ENCODE data around the gene BBX.
A peak's percentile ranks its signal among the peaks of the same experiment; 100 is the strongest.

The BBX gene

DNA sequence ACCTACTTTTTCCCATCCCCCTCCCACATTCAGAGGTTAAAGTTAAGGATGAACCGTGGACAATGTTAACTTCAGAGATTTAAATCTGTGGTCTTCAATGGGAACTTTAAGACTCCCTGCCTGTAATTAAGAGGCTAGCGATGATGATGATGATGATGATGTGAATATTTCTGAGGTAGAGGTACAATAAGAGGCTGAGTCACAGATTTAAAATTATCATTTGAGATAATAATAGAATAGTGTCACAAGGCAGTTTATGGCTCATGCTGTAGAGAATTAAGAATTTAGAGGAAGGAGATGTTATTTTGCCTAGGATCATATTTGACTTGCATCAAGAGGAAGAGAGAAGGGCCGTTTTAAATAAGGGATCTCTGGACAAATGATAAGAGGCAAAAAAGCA is 146.2 kb downstream of the BBX start:
- no peak for TF ChIP-seq TAF1 (IDR thresholded peaks at IDR 0.05; ENCODE audit: low read depth)
- TF ChIP-seq RAD21 (IDR thresholded peaks at IDR 0.05; ENCODE audit: low read depth) = no peak
- no peak for TF ChIP-seq TCF12 (IDR thresholded peaks at IDR 0.05; ENCODE audit: low read depth)
- TF ChIP-seq ZBTB7A (IDR thresholded peaks at IDR 0.05; ENCODE audit: low read depth) = no peak
- TF ChIP-seq CEBPB (IDR thresholded peaks at IDR 0.05) = no peak
- no peak for TF ChIP-seq YY1 (IDR thresholded peaks at IDR 0.05; ENCODE audit: low read depth)
- TF ChIP-seq, protein P1, sequence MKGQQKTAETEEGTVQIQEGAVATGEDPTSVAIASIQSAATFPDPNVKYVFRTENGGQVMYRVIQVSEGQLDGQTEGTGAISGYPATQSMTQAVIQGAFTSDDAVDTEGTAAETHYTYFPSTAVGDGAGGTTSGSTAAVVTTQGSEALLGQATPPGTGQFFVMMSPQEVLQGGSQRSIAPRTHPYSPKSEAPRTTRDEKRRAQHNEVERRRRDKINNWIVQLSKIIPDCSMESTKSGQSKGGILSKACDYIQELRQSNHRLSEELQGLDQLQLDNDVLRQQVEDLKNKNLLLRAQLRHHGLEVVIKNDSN (IDR thresholded peaks at IDR 0.05) = no peak
- TF ChIP-seq NFIC (IDR thresholded peaks at IDR 0.05) = no peak
- no peak for TF ChIP-seq EGR1 (IDR thresholded peaks at IDR 0.05)
- no peak for TF ChIP-seq TEAD4 (IDR thresholded peaks at IDR 0.05)
- TF ChIP-seq EP300 (IDR thresholded peaks at IDR 0.05; ENCODE audit: borderline replicate concordance) = no peak
- TF ChIP-seq CREB1 (IDR thresholded peaks at IDR 0.05; ENCODE audit: low read depth) = no peak
- TF ChIP-seq, protein P2, sequence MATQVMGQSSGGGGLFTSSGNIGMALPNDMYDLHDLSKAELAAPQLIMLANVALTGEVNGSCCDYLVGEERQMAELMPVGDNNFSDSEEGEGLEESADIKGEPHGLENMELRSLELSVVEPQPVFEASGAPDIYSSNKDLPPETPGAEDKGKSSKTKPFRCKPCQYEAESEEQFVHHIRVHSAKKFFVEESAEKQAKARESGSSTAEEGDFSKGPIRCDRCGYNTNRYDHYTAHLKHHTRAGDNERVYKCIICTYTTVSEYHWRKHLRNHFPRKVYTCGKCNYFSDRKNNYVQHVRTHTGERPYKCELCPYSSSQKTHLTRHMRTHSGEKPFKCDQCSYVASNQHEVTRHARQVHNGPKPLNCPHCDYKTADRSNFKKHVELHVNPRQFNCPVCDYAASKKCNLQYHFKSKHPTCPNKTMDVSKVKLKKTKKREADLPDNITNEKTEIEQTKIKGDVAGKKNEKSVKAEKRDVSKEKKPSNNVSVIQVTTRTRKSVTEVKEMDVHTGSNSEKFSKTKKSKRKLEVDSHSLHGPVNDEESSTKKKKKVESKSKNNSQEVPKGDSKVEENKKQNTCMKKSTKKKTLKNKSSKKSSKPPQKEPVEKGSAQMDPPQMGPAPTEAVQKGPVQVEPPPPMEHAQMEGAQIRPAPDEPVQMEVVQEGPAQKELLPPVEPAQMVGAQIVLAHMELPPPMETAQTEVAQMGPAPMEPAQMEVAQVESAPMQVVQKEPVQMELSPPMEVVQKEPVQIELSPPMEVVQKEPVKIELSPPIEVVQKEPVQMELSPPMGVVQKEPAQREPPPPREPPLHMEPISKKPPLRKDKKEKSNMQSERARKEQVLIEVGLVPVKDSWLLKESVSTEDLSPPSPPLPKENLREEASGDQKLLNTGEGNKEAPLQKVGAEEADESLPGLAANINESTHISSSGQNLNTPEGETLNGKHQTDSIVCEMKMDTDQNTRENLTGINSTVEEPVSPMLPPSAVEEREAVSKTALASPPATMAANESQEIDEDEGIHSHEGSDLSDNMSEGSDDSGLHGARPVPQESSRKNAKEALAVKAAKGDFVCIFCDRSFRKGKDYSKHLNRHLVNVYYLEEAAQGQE (IDR thresholded peaks at IDR 0.05; ENCODE audit: low read depth) = no peak
- no peak for TF ChIP-seq FOXM1 (IDR thresholded peaks at IDR 0.05; ENCODE audit: borderline replicate concordance, low read depth)
- TF ChIP-seq, protein P3, sequence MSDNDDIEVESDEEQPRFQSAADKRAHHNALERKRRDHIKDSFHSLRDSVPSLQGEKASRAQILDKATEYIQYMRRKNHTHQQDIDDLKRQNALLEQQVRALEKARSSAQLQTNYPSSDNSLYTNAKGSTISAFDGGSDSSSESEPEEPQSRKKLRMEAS (IDR thresholded peaks at IDR 0.05) = no peak

DNA sequence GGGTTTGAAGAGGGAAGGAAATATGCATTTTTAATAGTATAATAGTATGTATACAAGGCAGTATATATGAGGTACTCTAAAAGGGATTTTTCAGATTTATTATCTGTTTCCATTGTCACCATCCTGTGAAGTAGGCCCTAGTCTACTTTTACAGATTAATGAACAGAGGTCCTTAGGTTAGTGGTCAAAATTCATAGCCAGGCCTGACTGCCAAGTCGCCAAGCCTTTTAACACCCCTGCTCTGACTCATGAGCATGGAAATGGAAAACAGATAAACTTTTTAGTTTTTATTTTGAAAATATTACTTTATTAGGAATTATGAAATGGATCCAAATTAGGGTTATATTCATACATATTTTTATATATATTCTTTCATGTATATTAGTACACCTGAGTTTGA is 146.9 kb downstream of the BBX start:
- TF ChIP-seq CREB1 (IDR thresholded peaks at IDR 0.05; ENCODE audit: low read depth) = no peak

DNA sequence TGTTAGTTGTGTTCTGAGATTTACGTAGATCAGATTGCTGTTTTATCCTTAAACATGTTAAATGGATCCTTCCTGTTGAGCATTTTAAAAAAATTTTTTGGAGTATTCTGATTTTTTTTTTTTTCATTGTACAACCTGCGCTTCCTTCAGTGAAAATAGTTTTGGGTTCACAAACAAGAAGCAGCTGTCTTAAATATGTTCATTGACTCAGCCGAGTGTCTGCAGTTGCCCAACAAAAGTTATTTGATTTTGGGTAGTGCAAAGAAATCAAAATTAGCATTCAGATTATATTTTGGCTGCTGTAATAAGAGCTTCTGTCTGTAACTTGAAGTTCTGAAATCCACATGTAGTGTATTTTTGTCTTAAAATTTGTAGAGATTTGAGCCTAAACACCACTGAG is 148.2 kb downstream of the BBX start:
- no peak for TF ChIP-seq TCF12 (IDR thresholded peaks at IDR 0.05; ENCODE audit: low read depth)
- no peak for TF ChIP-seq ZBTB7A (IDR thresholded peaks at IDR 0.05; ENCODE audit: low read depth)

DNA sequence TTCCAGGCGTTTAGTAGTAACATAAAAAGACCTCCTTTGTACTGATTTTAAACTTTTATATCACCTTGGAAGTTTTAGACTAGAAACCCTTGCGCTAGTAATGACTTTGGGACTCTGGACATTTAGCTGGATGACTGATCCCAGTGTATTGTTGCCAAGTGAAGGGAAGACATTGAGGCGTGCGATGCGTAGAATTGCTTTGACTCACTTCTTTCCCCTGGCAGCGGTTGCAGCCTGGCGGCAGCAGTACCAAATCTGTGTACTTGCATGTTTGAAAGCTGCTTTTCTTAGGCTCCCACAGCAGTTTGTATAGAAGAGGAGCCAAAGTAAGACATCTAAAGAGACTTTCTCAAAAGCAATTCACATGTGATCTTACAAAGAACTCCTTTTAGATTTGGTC is 151.6 kb downstream of the BBX start:
- TF ChIP-seq TEAD4 (IDR thresholded peaks at IDR 0.05) (no peak), RAD21 (IDR thresholded peaks at IDR 0.05; ENCODE audit: low read depth) (no peak), EP300 (IDR thresholded peaks at IDR 0.05; ENCODE audit: borderline replicate concordance) (no peak), CEBPB (IDR thresholded peaks at IDR 0.05) (no peak), NFIC (IDR thresholded peaks at IDR 0.05) (no peak), FOXM1 (IDR thresholded peaks at IDR 0.05; ENCODE audit: borderline replicate concordance, low read depth) (no peak), CREB1 (IDR thresholded peaks at IDR 0.05; ENCODE audit: low read depth) (no peak), ZBTB7A (IDR thresholded peaks at IDR 0.05; ENCODE audit: low read depth) (no peak), YY1 (IDR thresholded peaks at IDR 0.05; ENCODE audit: low read depth) (no peak)
- TF ChIP-seq, protein P3 (IDR thresholded peaks at IDR 0.05) = no peak

DNA sequence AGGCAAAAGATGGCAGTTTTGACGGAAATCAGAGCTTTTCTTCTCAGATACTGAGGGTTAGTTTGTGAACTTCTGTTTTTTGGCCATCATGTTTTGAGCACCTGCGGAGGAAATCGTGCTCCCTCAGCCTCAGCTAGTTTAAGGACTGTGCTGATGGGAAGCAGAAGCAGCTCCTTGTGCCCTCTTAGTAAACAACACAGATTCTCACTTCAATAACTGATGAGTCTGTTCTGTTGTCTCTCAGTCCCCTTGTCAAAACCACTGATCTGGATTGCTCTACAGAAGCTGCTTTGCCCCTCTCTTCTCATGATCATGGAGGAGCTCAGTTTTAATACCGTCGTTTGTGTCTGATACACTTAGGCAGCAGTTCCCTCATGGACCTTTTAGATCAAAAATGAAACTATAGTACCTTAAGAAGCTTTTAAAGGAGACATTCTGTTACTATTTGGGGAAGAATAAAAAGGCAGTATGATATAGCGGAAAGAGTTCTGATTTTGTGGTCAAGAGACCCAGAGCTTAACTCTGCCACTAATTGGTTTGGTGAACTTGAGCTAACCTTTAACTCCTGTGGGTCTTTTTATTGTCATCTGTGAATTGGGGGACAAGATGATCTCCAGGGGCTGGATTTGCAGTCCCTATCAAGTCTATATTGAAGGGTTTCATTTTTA is 152.6 kb downstream of the BBX start:
- no peak for TF ChIP-seq NFIC (IDR thresholded peaks at IDR 0.05)

DNA sequence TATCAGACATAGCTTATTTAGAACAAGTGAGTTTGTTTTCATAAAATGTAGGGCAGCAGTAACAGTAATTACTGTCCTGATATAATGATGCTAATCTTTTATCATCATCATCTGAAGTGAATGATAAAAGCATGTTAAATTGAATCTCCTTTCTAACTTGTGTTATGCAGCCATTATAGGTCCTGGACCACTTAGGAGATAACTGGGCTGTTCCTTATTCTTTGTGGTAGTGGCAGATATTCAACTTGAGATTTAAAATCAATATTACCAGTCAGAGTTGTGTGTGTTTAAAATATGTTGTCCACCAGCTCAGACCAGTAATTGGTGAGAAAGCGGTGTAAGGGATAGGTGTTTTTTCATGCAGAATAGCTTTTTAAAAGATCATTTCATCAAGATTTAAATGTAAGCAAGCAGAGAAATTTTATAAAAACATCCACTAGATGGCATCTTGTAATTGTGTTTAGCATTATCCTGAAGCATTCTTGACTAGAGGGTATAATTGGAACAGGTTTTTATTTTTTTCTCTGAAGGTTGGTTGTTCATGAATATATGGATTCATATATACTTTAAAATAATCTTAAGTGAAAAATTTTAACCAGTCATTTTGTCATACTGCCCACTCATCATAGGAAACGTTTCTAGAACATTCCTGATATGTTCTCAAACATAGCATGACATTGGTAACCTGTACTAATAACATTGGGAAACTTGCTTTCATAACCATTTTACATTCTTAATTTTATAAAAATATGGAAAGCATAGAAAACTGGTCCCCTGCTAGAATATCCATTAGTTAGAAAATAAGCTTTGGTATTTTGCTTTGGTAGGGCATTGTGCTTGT is 153.9 kb downstream of the BBX start:
- TF ChIP-seq RAD21 (IDR thresholded peaks at IDR 0.05; ENCODE audit: low read depth) (peak; percentile 54), CREB1 (IDR thresholded peaks at IDR 0.05; ENCODE audit: low read depth) (no peak)

DNA sequence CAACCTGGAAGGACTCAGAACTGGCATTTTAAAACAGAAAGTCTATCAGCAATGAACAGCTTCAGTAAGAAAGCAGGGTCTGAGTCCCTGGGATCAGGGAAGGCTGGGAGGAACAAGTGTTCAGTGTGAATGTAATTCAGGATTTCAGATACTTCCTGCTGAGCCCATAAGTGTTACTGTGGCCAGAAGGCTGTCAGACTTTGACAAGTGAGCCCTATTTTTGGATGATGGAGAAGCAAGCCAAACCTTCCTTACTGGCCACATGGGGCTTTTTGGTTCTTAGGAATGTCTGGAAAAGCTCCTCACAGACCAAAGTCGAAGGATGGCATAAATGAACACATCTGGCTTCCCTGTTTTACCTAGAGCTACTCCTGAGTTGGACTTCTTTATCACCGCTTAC is 157.2 kb downstream of the BBX start:
- TF ChIP-seq TAF1 (IDR thresholded peaks at IDR 0.05; ENCODE audit: low read depth) (no peak), TCF12 (IDR thresholded peaks at IDR 0.05; ENCODE audit: low read depth) (no peak), RAD21 (IDR thresholded peaks at IDR 0.05; ENCODE audit: low read depth) (no peak), NFIC (IDR thresholded peaks at IDR 0.05) (no peak), ZBTB7A (IDR thresholded peaks at IDR 0.05; ENCODE audit: low read depth) (no peak), EGR1 (IDR thresholded peaks at IDR 0.05) (no peak), TEAD4 (IDR thresholded peaks at IDR 0.05) (no peak), EP300 (IDR thresholded peaks at IDR 0.05; ENCODE audit: borderline replicate concordance) (no peak), CREB1 (IDR thresholded peaks at IDR 0.05; ENCODE audit: low read depth) (no peak), CEBPB (IDR thresholded peaks at IDR 0.05) (no peak), YY1 (IDR thresholded peaks at IDR 0.05; ENCODE audit: low read depth) (no peak), FOXM1 (IDR thresholded peaks at IDR 0.05; ENCODE audit: borderline replicate concordance, low read depth) (no peak)
- TF ChIP-seq, protein P1 (IDR thresholded peaks at IDR 0.05) = no peak
- TF ChIP-seq, protein P2 (IDR thresholded peaks at IDR 0.05; ENCODE audit: low read depth) = no peak
- TF ChIP-seq, protein P3 (IDR thresholded peaks at IDR 0.05) = no peak
